ENCODE results near the gene MED4.

- TF ChIP-seq CTCF (IDR thresholded peaks at IDR 0.05) (peak; percentile 27 to 79 (median 78)), POLR2A (IDR thresholded peaks at IDR 0.05) (no peak)
These were observed 32.3 kb upstream of the MED4 start for GRCh38 chr13:48126944-48127830.
